Mesothelial cell of epicardium (in vitro differentiated cells): Measurements from ENCODE around the gene TFPI2. TPM values are rescaled to one million over a fixed set of nuclear protein-coding genes. Genes with fewer than 3 reads are reported as not detected.

Experiments
- DNase-seq, 2 experiments: peaks; one replicate each; pipeline ENCODE4 v3.0.0; 2021; ENCODE audit warnings: low spot score in 2 of 2; ENCODE audit not compliant: unreplicated experiment in 2 of 2
- H3K27ac Mint-ChIP-seq: 2 replicates; pipeline ENCODE4 v1.8.0; 2021; ENCODE audit warnings: mixed read lengths
- H3K27me3 Mint-ChIP-seq: 2 replicates; pipeline ENCODE4 v1.8.0; 2021; ENCODE audit warnings: low read depth, mixed read lengths
- H3K36me3 Mint-ChIP-seq: 2 replicates; pipeline ENCODE4 v1.8.0; 2021; ENCODE audit warnings: mixed read lengths
- H3K4me1 Mint-ChIP-seq: 2 replicates; pipeline ENCODE4 v1.8.0; 2021; ENCODE audit warnings: mixed read lengths
- H3K4me3 Mint-ChIP-seq: 2 replicates; pipeline ENCODE4 v1.8.0; 2021; ENCODE audit warnings: mild to moderate bottlenecking, moderate library complexity, mixed read lengths
- H3K9me3 Mint-ChIP-seq: 2 replicates; pipeline ENCODE4 v1.8.0; 2021; ENCODE audit warnings: mixed read lengths
- CTCF ChIP-seq: fragments of 200-600 bp; sonication (generic); IDR thresholded peaks from one replicate; pipeline ENCODE4 v1.5.0; 2021; ENCODE audit warnings: antibody characterized with exemption; ENCODE audit not compliant: unreplicated experiment
- total RNA-seq: library from RNA; stranded (reverse); gene quantifications from 3 replicates; pipeline ENCODE4 v1.2.1, GENCODE V29; 2021

The TFPI2 gene
- total RNA-seq, 1 donor from 2014 or later, result 69.4 TPM

- H3K27me3 Mint-ChIP-seq, result peaks cover 11% of the 10 kb centered on the region
- no peaks in the 10 kb centered on the region for H3K4me1 Mint-ChIP-seq
- H3K4me3 Mint-ChIP-seq, result no peak overlapping the region
- no peaks in the 10 kb centered on the region for H3K9me3 Mint-ChIP-seq
- H3K27ac Mint-ChIP-seq, result no peak overlapping the region
- H3K36me3 Mint-ChIP-seq, result no peaks in the 10 kb centered on the region
- no peak for DNase-seq
- no peak for TF ChIP-seq CTCF
These were observed 54.9 kb downstream of the TFPI2 start for GRCh38 chr7:93835702-93836101.

Other genes with a start within 250 kb of the TFPI2 start
- gene GNGT1, start 15.8 kb upstream of the TFPI2 start, total RNA-seq, result not detected in 3 replicates
- gene GNG11, start 31.0 kb upstream of the TFPI2 start, total RNA-seq, result 5.8 to 6.7 TPM (median 6.4 TPM) in 3 replicates
- gene BET1, start 113.6 kb upstream of the TFPI2 start, total RNA-seq, result 24.5 to 28.5 TPM (median 26.9 TPM) in 3 replicates